Measurements from ENCODE around the gene GDE1.

- no peak for TF ChIP-seq CTCF (IDR thresholded peaks at IDR 0.05)
- no peak for TF ChIP-seq POLR2A (IDR thresholded peaks at IDR 0.05; ENCODE audit: low read length)
- TF ChIP-seq HMGXB4 (CRISPR knock-in tag; IDR thresholded peaks at IDR 0.05; ENCODE audit: borderline replicate concordance), result no peak
- TF ChIP-seq REST (IDR thresholded peaks at IDR 0.05), result no peak
- no peak for TF ChIP-seq PHF8 (IDR thresholded peaks at IDR 0.05; ENCODE audit: borderline replicate concordance, low read depth)
- TF ChIP-seq KDM5A (IDR thresholded peaks at IDR 0.05), result no peak
- TF ChIP-seq RAD21 (conservative IDR thresholded peaks at IDR 0.05 in 1 of 2, IDR thresholded peaks at IDR 0.05 in 1 of 2), result no peak
- no peak for TF ChIP-seq POLR2AphosphoS2 (conservative IDR thresholded peaks at IDR 0.05; ENCODE audit: low read length)
- no peak for TF ChIP-seq CHD2 (IDR thresholded peaks at IDR 0.05; ENCODE audit: low read length, partially characterized antibody)
Observed at GRCh38 chr16:19490619-19491018, 31.3 kb downstream of the GDE1 start.

All from A549 (cell line).